GM19397 (cell line): Measurements from ENCODE around the gene R3HDM4.
A peak's percentile ranks its signal among the peaks of the same experiment; 100 is the strongest.
"Not testable (repeated sequence)": the region's sequence is repeated elsewhere in the genome, so short reads cannot be mapped to it uniquely, and the experiment has no call there.

Experiments used
- ATAC-seq: cut with Tn5 transposase; IDR thresholded peaks from one replicate; pipeline ENCODE4 v1.9.1; 2021; ENCODE audit warnings: mild to moderate bottlenecking, moderate library complexity; ENCODE audit not compliant: unreplicated experiment

The R3HDM4 gene

DNA sequence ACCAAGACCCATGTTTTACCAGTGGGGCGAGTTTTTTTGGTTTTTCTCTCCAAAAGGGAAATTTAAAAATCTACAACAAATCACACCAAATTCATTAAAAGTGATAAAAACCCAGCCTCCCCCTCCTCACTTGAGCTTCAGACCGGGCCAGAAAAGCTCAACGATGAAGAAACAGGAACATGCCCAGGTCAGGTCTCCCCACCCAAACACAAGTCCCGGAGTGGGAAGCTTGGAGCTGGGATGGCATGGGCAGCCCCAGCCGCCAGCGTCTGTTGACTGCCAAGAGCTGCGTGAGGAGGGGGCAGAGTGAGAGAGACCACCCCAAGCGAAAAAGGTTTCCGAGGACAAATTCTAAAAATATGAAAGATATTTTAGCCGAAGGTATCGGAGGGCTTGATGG, 16.0 kb downstream of the R3HDM4 start:
- ATAC-seq: no peak

DNA sequence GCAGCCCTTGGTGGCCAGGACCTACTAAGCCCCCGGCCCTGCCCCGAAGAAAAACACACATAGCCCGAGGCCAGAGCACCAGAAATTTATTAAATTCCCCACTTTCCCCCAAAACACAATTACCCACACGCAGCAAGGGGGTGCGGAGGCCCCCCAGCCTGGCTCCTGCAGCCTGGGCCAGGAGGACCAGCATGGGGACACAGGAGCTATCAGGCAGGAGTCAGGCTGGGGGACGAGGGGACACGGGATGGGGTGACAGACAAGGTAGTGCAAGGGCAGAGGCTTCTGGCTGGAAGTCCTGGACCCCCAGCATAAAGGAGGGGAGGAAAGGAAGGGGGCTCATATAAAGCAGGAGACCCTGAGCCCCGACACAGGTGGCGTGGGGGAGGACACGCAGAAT, 16.6 kb downstream of the R3HDM4 start:
- ATAC-seq: no peak

- peak; percentile 81 for ATAC-seq
These were observed 19.9 kb downstream of the R3HDM4 start, which contains the start of the genes MED16 and RNU6-9 for GRCh38 chr19:892894-893689. Gene MED16 (minus strand): TSS chr19:893187. CDS start chr19:891131, 2,056 bp downstream. Gene RNU6-9 (plus strand): TSS chr19:893484.

- no peak for ATAC-seq
These were observed 20.7 kb downstream of the R3HDM4 start for GRCh38 chr19:892243-892893.

DNA sequence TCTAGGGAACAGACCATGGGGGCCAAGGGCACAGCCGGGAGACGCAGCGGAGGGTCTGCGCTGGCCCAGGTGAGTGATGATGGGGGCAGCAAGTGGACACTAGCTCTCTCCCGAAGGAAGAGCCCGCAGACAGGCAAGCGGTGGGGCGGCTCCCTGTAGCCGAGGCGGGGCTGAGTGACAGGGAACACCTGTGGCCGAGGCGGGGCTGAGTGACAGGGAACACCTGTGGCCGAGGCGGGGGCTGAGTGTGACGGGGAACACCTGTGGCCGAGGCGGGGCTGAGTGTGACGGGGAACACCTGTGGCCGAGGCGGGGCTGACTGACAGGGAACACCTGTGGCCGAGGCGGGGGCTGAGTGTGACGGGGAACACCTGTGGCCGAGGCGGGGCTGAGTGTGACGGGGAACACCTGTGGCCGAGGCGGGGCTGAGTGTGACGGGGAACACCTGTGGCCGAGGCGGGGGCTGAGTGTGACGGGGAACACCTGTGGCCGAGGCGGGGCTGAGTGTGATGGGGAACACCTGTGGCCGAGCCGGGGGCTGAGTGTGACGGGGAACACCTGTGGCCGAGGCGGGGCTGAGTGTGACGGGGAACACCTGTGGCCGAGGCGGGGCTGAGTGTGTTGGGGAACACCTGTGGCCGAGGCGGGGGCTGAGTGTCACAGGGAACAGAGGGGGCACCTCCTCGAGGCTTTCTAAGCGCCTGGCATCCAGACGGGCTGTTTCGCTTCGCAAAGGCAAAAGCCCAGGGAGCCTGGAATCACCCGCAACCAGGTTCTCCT, 21.4 kb downstream of the R3HDM4 start:
- ATAC-seq: not testable (repeated sequence)

DNA sequence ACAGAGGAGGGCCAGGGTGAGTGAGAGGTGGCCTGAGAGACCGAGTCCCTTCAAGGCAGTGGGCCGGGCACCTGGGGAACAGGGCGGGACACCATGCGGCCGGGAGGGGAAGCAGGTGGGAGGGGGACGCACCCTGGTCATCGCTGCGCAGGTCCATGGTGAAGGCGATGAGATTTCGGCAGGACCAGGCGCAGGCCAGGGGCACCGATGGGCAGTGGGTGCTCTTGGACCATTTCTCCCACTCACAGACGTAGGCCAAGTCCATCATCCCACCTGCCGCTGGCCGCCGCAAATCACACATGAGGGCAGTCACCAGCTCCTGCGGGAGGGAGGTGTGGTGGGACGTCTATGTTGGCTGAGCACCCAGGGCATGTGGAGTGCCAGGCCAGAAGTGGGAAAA, 22.2 kb downstream of the R3HDM4 start:
- ATAC-seq: no peak

DNA sequence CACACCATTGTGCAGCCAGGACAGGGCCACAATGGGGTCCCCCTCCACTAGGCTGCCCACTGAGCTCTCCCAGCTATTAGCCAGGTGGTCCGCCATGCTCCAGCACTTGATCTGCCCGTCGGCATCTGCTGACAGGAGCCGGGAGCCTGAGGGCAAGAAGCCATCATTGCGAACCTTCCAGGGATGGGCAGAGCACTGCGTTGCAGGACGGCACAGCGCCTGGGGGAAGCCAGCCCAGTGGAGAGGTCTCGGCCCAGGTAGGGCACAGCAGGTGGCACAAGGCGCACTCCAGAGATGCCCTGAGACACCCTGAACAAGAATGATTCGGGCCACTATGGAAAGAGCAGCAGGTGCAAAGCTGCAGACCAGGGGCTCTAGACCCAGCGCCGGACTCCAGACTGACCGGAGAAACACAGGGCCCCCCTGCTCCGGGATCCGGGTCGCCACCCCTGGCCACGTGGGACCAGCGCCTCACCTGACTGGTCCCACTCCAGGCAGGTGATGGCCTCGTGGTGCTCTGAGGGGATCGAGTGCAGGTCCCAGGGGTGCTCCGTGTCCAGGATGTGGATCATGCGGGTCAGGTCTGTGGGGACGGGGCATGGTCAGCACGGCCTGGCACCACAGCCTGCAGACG, 23.2 kb downstream of the R3HDM4 start:
- no peak for ATAC-seq

- no peak for ATAC-seq
These were observed 24.2 kb downstream of the R3HDM4 start for GRCh38 chr19:888581-889385.

DNA sequence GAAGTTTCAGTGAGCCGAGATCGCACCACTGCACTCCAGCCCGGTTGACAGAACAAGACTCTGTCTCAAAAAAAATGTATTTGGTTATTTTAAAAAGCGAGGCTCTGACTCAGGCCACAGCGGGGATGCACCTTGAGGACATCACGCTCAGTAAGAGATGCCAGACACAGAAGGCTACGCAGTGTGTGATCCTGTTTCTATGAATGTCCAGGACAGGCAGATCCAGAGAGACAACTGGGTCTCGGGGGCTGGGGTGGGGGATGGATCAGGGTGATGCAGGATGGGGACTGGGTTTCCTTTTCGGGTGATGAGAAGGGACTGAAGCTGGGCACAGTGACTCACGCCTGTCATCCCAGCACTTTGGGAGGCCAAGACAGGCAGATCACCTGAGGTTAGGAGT, 25.4 kb downstream of the R3HDM4 start:
- ATAC-seq: no peak

DNA sequence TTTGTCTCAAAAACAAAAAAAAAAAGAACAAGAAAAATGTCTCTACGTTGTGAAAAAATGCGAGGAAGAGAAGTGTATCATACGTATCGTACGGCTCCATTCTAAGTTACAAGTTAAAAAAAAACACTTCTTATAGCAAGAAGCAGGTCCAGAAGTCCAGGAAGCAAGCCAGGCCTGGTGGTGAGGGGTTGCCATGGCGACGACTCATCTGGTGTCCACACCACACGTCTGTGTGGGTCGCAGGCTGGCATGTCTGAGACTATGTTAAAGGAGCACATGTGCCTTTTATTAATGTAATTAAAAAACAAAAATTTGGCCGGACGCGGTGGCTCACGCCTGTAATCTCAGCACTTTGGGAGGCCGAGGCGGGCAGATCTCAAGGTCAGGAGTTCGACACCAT, 25.9 kb downstream of the R3HDM4 start:
- no peak for ATAC-seq

DNA sequence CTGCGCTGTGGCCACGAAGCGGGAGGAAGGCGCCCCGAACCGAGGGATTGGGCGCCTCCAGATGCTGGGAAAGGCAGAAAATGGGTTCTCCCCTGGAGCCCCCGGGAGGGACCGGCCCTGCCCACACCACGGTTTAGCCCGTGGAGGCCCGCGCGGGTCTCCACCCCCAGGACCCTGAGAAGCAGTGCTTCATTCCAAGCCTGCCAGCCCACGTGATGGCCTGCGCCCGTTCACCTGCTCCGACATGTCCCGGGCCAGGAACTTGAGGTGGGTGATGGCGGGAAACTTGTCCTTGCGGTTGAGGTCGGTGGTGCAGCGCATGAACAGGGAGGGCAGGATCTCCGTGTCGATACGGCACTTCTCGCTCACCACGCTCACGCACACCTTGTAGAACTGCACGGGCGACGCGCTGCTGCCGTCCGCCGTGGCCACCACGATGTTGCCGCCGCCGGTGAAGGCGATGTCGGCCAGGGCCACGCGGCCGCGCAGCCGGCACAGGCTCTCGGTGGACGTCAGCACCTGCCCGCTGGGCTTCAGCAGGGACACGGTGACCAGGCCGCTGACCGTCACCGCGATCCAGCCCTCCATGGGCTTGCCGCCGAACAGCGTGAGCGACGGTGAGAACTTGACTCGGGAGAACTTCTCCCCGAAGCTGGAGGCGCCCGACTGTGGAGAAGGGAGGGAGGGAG, 27.3 kb downstream of the R3HDM4 start:
- no peak for ATAC-seq

- ATAC-seq: no peak
These were observed 28.4 kb downstream of the R3HDM4 start for GRCh38 chr19:884420-885211.

GRCh38 chr19:883661-884211, 29.3 kb downstream of the R3HDM4 start:
- ATAC-seq: no peak

- ATAC-seq: no peak
These were observed 30.0 kb downstream of the R3HDM4 start for GRCh38 chr19:882871-883497.

- no peak for ATAC-seq
These were observed 31.5 kb downstream of the R3HDM4 start for GRCh38 chr19:881385-882071.

- ATAC-seq: no peak
These were observed 33.1 kb downstream of the R3HDM4 start for GRCh38 chr19:879711-880438.
